HepG2 (cell line): Measurements from ENCODE around the gene SHCBP1L. TPM values are rescaled to one million over a fixed set of nuclear protein-coding genes. Genes with fewer than 3 reads are reported as not detected.

Experiments
- ATAC-seq: fragments of 200-7000 bp; cut with Tn5 transposase; 3 replicates; pipeline ENCODE4 v1.9.1; 2020; ENCODE audit warnings: mild to moderate bottlenecking, moderate library complexity
- BruUV-seq: library from RNA; stranded (reverse); fragments of 400-500 nt; replicated peaks from 2 replicates; lab custom pipeline; 2021; lab: Mats Ljungman, UMichigan
- CTCF ChIA-PET: fragments of 300-600 bp; formaldehyde crosslinking; extraction: SDS; loops from one replicate; lab custom pipeline; 2021; ENCODE audit warnings: low total read pairs, inconsistent platforms, low intra/inter-chr PET ratio; lab: Yijun Ruan, JAX
- POLR2A ChIA-PET: fragments of 350-600 bp; sonication (Branson Sonifier 250); formaldehyde crosslinking; loops from one replicate; lab custom pipeline; 2020; ENCODE audit warnings: antibody characterized with exemption, inconsistent platforms; lab: Yijun Ruan, JAX
- DNase-seq: peaks from one replicate; pipeline ENCODE4 v3.0.0-alpha.2; 2015; ENCODE audit warnings: low spot score
- FAIRE-seq: peaks from 3 replicates; lab custom pipeline; 2011; peaks lifted over from hg19 to GRCh38; lab: Jason Lieb, UNC
- H2AFZ ChIP-seq: one replicate; pipeline ENCODE4 v1.6.1; 2011; ENCODE audit warnings: low read length, inconsistent platforms
- H3K27ac ChIP-seq: fragments of 300-600 bp; 3 replicates; pipeline ENCODE4 v1.8.0; 2011; ENCODE audit warnings: mixed run types, mild to moderate bottlenecking, mixed read lengths, low read length, inconsistent platforms; ENCODE audit not compliant: insufficient read depth; ENCODE audit errors: extremely low read length
- H3K27me3 ChIP-seq, 2 experiments: fragments of 200-600 bp in 1 of 2; 2 replicates in 1 of 2; 3 replicates in 1 of 2; pipeline versions ENCODE4 v1.6.0 to v1.8.0; 2011; ENCODE audit warnings: low read length in 2 of 2, mild to moderate bottlenecking in 2 of 2, moderate library complexity in 2 of 2, inconsistent platforms in 1 of 2; ENCODE audit not compliant: insufficient read depth in 2 of 2, control insufficient read depth in 1 of 2
- H3K36me3 ChIP-seq, 2 experiments: fragments of 200-600 bp in 1 of 2; replicated peaks in 1 of 2; 2 replicates in 1 of 2; 3 replicates in 1 of 2; pipeline versions ENCODE4 v1.5.1 to v1.8.0; 2011; ENCODE audit warnings: low read length in 2 of 2, inconsistent platforms in 1 of 2; ENCODE audit not compliant: insufficient read depth in 2 of 2, control insufficient read depth in 1 of 2
- H3K4me1 ChIP-seq: 2 replicates; pipeline ENCODE4 v1.5.1; 2012; ENCODE audit warnings: low read length, inconsistent platforms; ENCODE audit not compliant: insufficient read depth
- H3K4me2 ChIP-seq: 2 replicates; pipeline ENCODE4 v1.6.0; 2011; ENCODE audit warnings: low read depth, low read length, inconsistent platforms
- H3K4me3 ChIP-seq, 3 experiments: fragments of 200-600 bp in 1 of 3; sonication (generic), shearing (Covaris generic) in 1 of 3; replicated peaks in 1 of 3; 2 replicates each; pipeline ENCODE4 v1.5.1; 2011 to 2016; ENCODE audit warnings: low read length in 3 of 3, inconsistent platforms in 2 of 3, low read depth in 2 of 3, mild to moderate bottlenecking in 2 of 3, control low read depth in 1 of 3, mixed read lengths in 1 of 3; ENCODE audit not compliant: insufficient read depth in 1 of 3
- H3K79me2 ChIP-seq: one replicate; pipeline ENCODE4 v1.6.1; 2011; ENCODE audit warnings: low read length, inconsistent platforms; ENCODE audit not compliant: insufficient read depth
- H3K9ac ChIP-seq: 2 replicates; pipeline ENCODE4 v1.6.0; 2011; ENCODE audit warnings: mild to moderate bottlenecking, low read depth, low read length, inconsistent platforms; ENCODE audit not compliant: insufficient read depth
- H3K9me3 ChIP-seq: 2 replicates; pipeline ENCODE4 v1.5.1; 2012; ENCODE audit warnings: mild to moderate bottlenecking, low read length
- H4K20me1 ChIP-seq: 2 replicates; pipeline ENCODE4 v1.6.0; 2011; ENCODE audit warnings: inconsistent platforms, mild to moderate bottlenecking, low read length, moderate library complexity; ENCODE audit not compliant: insufficient read depth
- CCAR2 ChIP-seq: fragments of 200-400 bp; formaldehyde crosslinking; optimal IDR thresholded peaks from 2 replicates; pipeline ENCODE3; 2018; ENCODE audit warnings: low read depth, mild to moderate bottlenecking, low read length, moderate library complexity
- KLF16 ChIP-seq, 2 experiments: sonication (generic) in 1 of 2; formaldehyde crosslinking in 1 of 2; IDR thresholded peaks; 2 replicates each; pipeline versions ENCODE4 v1.6.1 to v1.8.0; 2016 to 2023; ENCODE audit warnings: missing genetic modification reagents in 2 of 2, missing compliant biosample characterization in 1 of 2
- MAZ ChIP-seq, 2 experiments: sonication (generic) in 1 of 2; formaldehyde crosslinking in 1 of 2; IDR thresholded peaks; 2 replicates each; pipeline versions ENCODE4 v1.5.0 to v1.6.1; 2012 to 2020; ENCODE audit warnings: low read depth in 2 of 2, mild to moderate bottlenecking in 2 of 2, borderline replicate concordance in 1 of 2, improper control_type of control experiment in 1 of 2, low read length in 1 of 2, missing genetic modification reagents in 1 of 2, moderate library complexity in 1 of 2
- NFIC ChIP-seq: IDR thresholded peaks from 2 replicates; pipeline ENCODE4 v1.6.1; 2012; ENCODE audit warnings: mild to moderate bottlenecking, low read length, inconsistent platforms
- PHF20 ChIP-seq: sonication (generic); formaldehyde crosslinking; IDR thresholded peaks from 2 replicates; pipeline ENCODE4 v1.5.0; 2020; ENCODE audit warnings: mild to moderate bottlenecking, missing genetic modification reagents
- PRMT3 ChIP-seq: sonication (generic); formaldehyde crosslinking; IDR thresholded peaks from 2 replicates; pipeline ENCODE4 v1.8.1; 2022; ENCODE audit warnings: low read depth, mild to moderate bottlenecking, moderate library complexity, missing genetic modification reagents, borderline replicate concordance
- SOX6 ChIP-seq, 2 experiments: fragments of 450-650 bp in 1 of 2; sonication (generic) in 1 of 2; formaldehyde crosslinking in 1 of 2; IDR thresholded peaks; 2 replicates each; pipeline versions ENCODE4 v1.4.0 to v1.6.1; 2017 to 2020; ENCODE audit warnings: antibody characterized with exemption in 1 of 2, mild to moderate bottlenecking in 1 of 2, missing genetic modification reagents in 1 of 2
- SP2 ChIP-seq: sonication (generic); formaldehyde crosslinking; IDR thresholded peaks from 2 replicates; pipeline ENCODE4 v1.5.1; 2020; ENCODE audit warnings: mild to moderate bottlenecking, missing genetic modification reagents
- TAF1 ChIP-seq: sonication (generic); formaldehyde crosslinking; IDR thresholded peaks from 2 replicates; pipeline ENCODE4 v1.4.0; 2020; ENCODE audit warnings: missing genetic modification reagents
- U2AF2 ChIP-seq: fragments of 200-400 bp; formaldehyde crosslinking; IDR thresholded peaks from 2 replicates; pipeline ENCODE4 v1.6.1; 2017; ENCODE audit warnings: low read depth, mild to moderate bottlenecking, low read length
- ZNF652 ChIP-seq: IDR thresholded peaks from 2 replicates; pipeline ENCODE4 v1.6.1; 2016; ENCODE audit warnings: low read depth, borderline replicate concordance
- WGBS: methylation state at CpG from one replicate; pipeline ENCODE4 v1.1.6; 2017; ENCODE audit warnings: low lambda C conversion rate; 5-methylcytosine and 5-hydroxymethylcytosine counted together
- in situ Hi-C: cut with HindIII; loops from 2 replicates; pipeline ENCODE4 v1.10.0; 2017; ENCODE audit warnings: low pct_unique_long_range_greater_than_20kb; ENCODE audit not compliant: extremely low pct_ligation_motif_present
- intact Hi-C: fragments of 100-400 bp; cut with micrococcal nuclease; formaldehyde crosslinking; loops from one replicate; pipeline ENCODE4 v1.10.0; 2022; ENCODE audit not compliant: unreplicated experiment
- polyA plus RNA-seq, 8 experiments: library from polyadenylated mRNA; depleted of rRNA in 3 of 8; stranded (reverse) in 7 of 8; unstranded in 1 of 8; fragments of >200 nt; fragmentation: Illumina TruSeq in 4 of 8; extraction: Trizol in 4 of 8; gene quantifications; 2 replicates each; pipeline versions ENCODE4 v1.2.1 to v1.2.3, GENCODE V29; 2011 to 2016; ENCODE audit warnings: low read depth in 4 of 8, missing spikeins in 1 of 8, mixed read lengths in 1 of 8; ENCODE audit not compliant: insufficient read depth in 1 of 8
- total RNA-seq, 5 experiments: library from RNA; depleted of rRNA; stranded (reverse); fragments of >200 nt; fragmentation: Illumina TruSeq; extraction: Trizol; gene quantifications; 2 replicates each; pipeline ENCODE4 v1.2.3, GENCODE V29; 2016; ENCODE audit warnings: low read depth in 1 of 5
- TF ChIP-seq, protein P1 (sequence below): sonication (generic); formaldehyde crosslinking; conservative IDR thresholded peaks from 2 replicates; pipeline ENCODE4 v1.4.0; 2020; ENCODE audit warnings: missing genetic modification reagents
- TF ChIP-seq, protein P2 (sequence below): sonication (generic); formaldehyde crosslinking; IDR thresholded peaks from 2 replicates; pipeline ENCODE4 v1.5.0; 2020; ENCODE audit warnings: mild to moderate bottlenecking, missing genetic modification reagents
- TF ChIP-seq, protein P3 (sequence below): sonication (generic); formaldehyde crosslinking; conservative IDR thresholded peaks from 2 replicates; pipeline ENCODE4 v1.5.0; 2020; ENCODE audit warnings: missing genetic modification reagents
- TF ChIP-seq, protein P4 (sequence below): IDR thresholded peaks from 2 replicates; pipeline ENCODE4 v1.6.1; 2016; ENCODE audit warnings: low read depth, control low read depth
- TF ChIP-seq, protein P5 (sequence below): sonication (generic); formaldehyde crosslinking; IDR thresholded peaks from 2 replicates; pipeline ENCODE4 v1.4.0; 2020; ENCODE audit warnings: missing genetic modification reagents

The SHCBP1L gene
- total and polyA plus RNA-seq, 2 of the 13 experiments (the other 11 are each of a cell fraction or from before 2014, with no cell fraction given) = not detected

DNA sequence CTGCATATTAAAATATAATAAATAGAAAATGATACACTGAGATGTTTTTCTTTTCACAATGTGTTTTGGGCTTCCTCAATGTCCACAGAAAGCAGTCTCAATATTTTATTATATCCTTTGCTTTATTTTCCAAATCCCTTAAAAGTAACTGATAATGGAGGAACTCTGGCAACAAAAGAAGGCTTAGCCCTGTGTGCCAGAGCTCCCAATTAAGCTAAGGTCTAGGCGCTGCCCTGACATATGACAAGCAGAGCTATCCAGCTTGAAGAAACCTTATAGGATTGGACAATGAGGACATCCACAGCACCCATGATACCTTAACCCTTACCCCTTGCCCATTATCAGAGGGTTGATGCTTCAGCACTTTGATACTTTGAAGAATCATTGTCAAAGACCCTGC lies 12.9 kb upstream of the SHCBP1L start:
- CTCF ChIA-PET = no interaction called here
- no peaks in the 10 kb centered on the region for H3K9me3 ChIP-seq
- no peaks in the 10 kb centered on the region for H3K36me3 ChIP-seq
- no TSS peak for BruUV-seq
- H3K27ac ChIP-seq = no peak overlapping the region
- H3K9ac ChIP-seq = no peak overlapping the region
- H3K4me3 ChIP-seq = no peak overlapping the region
- no peak for FAIRE-seq
- no peak overlapping the region for H2AFZ ChIP-seq
- 88% methylated on average over 1 of the region's 1 CpG for WGBS
- no peaks in the 10 kb centered on the region for H3K79me2 ChIP-seq
- POLR2A ChIA-PET = interaction anchor here (0.5 to 1.3 kb wide), 2 partner anchors 47 to 269 kb away, joined by 3 read pairs; no protein-coding TSS in a partner anchor
- in situ Hi-C loops (loop anchor here (10.0 kb wide), 1 partner anchor 149 kb away; no protein-coding TSS in a partner anchor), intact Hi-C loops (no loop called here)
- no peak for ATAC-seq
- no peaks in the 10 kb centered on the region for H3K27me3 ChIP-seq
- H3K4me1 ChIP-seq = peaks cover 19% of the 10 kb centered on the region
- DNase-seq = no peak
- H3K4me2 ChIP-seq = no peak overlapping the region
- no peaks in the 10 kb centered on the region for H4K20me1 ChIP-seq
- no peak for TF ChIP-seq TAF1 (CRISPR knock-in tag)
- no peak for TF ChIP-seq NFIC
- no peak for TF ChIP-seq KLF16 (CRISPR knock-in tag; IDR thresholded peaks at IDR 0.05)
- no peak for TF ChIP-seq CCAR2
- TF ChIP-seq, protein P1, sequence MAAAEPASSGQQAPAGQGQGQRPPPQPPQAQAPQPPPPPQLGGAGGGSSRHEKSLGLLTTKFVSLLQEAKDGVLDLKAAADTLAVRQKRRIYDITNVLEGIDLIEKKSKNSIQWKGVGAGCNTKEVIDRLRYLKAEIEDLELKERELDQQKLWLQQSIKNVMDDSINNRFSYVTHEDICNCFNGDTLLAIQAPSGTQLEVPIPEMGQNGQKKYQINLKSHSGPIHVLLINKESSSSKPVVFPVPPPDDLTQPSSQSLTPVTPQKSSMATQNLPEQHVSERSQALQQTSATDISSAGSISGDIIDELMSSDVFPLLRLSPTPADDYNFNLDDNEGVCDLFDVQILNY = no peak
- TF ChIP-seq ZNF652 = no peak
- no peak for TF ChIP-seq PRMT3 (CRISPR knock-in tag)
- no peak for TF ChIP-seq PHF20 (CRISPR knock-in tag)
- TF ChIP-seq SP2 = no peak
- TF ChIP-seq, protein P2, sequence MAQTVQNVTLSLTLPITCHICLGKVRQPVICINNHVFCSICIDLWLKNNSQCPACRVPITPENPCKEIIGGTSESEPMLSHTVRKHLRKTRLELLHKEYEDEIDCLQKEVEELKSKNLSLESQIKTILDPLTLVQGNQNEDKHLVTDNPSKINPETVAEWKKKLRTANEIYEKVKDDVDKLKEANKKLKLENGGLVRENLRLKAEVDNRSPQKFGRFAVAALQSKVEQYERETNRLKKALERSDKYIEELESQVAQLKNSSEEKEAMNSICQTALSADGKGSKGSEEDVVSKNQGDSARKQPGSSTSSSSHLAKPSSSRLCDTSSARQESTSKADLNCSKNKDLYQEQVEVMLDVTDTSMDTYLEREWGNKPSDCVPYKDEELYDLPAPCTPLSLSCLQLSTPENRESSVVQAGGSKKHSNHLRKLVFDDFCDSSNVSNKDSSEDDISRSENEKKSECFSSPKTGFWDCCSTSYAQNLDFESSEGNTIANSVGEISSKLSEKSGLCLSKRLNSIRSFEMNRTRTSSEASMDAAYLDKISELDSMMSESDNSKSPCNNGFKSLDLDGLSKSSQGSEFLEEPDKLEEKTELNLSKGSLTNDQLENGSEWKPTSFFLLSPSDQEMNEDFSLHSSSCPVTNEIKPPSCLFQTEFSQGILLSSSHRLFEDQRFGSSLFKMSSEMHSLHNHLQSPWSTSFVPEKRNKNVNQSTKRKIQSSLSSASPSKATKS (CRISPR knock-in tag) = no peak
- no peak for TF ChIP-seq U2AF2
- TF ChIP-seq MAZ (IDR thresholded peaks at IDR 0.05; ENCODE audit: borderline replicate concordance, low read depth, low read length) = no peak
- TF ChIP-seq MAZ (CRISPR knock-in tag; IDR thresholded peaks at IDR 0.05; ENCODE audit: low read depth) = no peak
- TF ChIP-seq SOX6 (IDR thresholded peaks at IDR 0.05) = no peak
- no peak for TF ChIP-seq SOX6 (CRISPR knock-in tag; IDR thresholded peaks at IDR 0.05)
- TF ChIP-seq, protein P3, sequence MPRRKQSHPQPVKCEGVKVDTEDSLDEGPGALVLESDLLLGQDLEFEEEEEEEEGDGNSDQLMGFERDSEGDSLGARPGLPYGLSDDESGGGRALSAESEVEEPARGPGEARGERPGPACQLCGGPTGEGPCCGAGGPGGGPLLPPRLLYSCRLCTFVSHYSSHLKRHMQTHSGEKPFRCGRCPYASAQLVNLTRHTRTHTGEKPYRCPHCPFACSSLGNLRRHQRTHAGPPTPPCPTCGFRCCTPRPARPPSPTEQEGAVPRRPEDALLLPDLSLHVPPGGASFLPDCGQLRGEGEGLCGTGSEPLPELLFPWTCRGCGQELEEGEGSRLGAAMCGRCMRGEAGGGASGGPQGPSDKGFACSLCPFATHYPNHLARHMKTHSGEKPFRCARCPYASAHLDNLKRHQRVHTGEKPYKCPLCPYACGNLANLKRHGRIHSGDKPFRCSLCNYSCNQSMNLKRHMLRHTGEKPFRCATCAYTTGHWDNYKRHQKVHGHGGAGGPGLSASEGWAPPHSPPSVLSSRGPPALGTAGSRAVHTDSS (CRISPR knock-in tag) = no peak
- TF ChIP-seq, protein P4, sequence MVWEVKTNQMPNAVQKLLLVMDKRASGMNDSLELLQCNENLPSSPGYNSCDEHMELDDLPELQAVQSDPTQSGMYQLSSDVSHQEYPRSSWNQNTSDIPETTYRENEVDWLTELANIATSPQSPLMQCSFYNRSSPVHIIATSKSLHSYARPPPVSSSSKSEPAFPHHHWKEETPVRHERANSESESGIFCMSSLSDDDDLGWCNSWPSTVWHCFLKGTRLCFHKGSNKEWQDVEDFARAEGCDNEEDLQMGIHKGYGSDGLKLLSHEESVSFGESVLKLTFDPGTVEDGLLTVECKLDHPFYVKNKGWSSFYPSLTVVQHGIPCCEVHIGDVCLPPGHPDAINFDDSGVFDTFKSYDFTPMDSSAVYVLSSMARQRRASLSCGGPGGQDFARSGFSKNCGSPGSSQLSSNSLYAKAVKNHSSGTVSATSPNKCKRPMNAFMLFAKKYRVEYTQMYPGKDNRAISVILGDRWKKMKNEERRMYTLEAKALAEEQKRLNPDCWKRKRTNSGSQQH (CRISPR knock-in tag) = no peak
- TF ChIP-seq, protein P5, sequence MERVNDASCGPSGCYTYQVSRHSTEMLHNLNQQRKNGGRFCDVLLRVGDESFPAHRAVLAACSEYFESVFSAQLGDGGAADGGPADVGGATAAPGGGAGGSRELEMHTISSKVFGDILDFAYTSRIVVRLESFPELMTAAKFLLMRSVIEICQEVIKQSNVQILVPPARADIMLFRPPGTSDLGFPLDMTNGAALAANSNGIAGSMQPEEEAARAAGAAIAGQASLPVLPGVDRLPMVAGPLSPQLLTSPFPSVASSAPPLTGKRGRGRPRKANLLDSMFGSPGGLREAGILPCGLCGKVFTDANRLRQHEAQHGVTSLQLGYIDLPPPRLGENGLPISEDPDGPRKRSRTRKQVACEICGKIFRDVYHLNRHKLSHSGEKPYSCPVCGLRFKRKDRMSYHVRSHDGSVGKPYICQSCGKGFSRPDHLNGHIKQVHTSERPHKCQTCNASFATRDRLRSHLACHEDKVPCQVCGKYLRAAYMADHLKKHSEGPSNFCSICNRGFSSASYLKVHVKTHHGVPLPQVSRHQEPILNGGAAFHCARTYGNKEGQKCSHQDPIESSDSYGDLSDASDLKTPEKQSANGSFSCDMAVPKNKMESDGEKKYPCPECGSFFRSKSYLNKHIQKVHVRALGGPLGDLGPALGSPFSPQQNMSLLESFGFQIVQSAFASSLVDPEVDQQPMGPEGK (CRISPR knock-in tag) = no peak
